Activated T-helper 9 cell treated with anti-CD3 and anti-CD28 coated beads, Interleukin-2, amount 50 U/mL, for 16 hours (primary cell): ENCODE measurements around the gene NOLC1.

Experiments used
- DNase-seq: peaks from one replicate; pipeline ENCODE4 v3.0.0-alpha.2; 2020; ENCODE audit warnings: low read depth

Gene NOLC1

DNA sequence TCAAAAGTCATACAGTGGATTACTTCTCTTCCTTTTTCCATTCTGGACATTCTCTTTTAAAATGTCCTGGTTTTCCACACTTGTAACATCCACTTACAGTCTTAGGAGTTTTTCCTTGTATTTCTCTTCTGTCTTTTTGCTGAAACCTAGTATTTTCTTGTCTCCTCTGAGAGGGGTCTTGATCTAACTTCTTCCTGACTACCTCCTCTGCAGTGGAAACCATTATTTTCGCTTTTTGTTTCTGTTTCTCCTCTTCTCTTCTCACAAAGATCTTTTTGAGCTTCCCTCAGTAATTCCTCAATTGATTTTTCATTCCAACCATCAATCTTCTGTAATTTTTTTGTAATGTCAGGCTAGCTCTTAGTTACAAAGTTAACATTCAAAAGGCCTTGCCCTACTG lies 50.2 kb downstream of the NOLC1 start:
- no peak for DNase-seq

DNA sequence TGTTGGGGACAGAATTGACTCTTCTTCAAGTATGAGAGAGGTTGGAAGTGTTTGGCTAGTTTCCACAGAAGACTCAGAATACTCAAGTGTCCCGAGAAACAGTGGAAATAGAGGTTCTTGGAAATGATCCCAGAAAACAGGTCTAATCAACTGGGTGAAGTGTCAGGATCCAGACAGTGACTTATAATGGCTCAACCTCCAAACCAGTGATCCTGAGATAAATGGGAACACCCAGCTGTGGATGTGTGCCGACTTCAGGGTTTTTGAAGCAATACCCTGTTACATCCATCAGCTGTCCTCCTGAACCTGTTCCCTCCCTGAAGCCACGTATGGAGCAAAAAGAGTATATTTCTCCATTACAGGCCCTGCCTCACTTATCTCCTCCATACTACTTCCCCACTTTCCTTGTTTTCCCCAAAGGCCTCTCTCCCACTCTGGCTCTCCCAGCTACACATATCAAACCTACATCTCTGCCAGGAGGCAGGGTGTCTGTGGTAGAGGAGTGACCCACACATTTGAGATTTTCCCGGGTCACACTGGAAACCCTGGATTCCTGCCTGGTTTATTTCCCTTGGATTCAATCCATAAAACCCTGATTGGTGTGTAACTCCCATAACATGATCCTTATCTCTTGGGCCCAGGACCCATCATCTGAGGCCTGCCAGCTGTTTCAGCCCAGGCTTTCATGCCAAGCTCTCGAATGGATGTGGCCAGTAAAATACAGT lies 56.3 kb downstream of the NOLC1 start:
- no peak for DNase-seq

DNA sequence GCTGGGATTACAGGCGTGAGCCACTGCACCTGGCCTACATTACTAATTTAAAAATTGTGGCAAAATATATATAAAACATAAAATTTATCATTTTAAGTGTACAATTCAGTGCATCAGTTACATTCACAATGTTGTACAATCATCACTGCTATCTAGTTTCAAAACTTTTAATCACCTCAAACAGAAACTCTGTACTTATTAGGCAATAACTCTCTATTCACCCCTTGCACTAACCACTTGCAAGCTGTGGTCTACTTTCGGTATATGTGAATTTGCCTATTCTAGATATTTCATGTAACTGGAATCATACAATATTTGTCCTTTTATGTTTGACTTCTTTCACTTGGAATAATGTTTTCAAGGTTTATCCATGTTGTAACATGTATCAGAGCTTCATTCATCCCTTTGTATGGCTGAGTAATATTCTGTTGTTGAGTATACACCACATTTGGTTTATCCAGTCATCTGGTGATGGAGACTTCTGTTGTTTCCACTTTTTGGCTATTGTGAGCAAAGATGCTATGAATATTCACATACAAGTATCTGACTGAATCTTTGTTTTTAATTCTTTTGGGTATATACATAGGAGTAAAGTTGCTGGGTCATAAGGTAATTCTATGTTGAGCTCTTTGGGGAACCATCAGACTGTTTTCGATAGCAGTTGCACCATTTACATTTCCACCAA lies 59.6 kb downstream of the NOLC1 start:
- no peak for DNase-seq
